HepG2 (cell line): Measurements from ENCODE around the gene PIGL.

Experiments
- ASH2L ChIP-seq: fragments of 300-600, 200-600 bp; sonication (generic); IDR thresholded peaks from 2 replicates; pipeline ENCODE4 v1.7.0; 2017; ENCODE audit warnings: low read depth, mild to moderate bottlenecking, moderate library complexity, mixed read lengths, low read length; ENCODE audit not compliant: insufficient read length
- CBFB ChIP-seq: sonication (generic); formaldehyde crosslinking; IDR thresholded peaks from 2 replicates; pipeline ENCODE4 v1.4.0; 2020; ENCODE audit warnings: missing genetic modification reagents
- MAX ChIP-seq: IDR thresholded peaks from 2 replicates; pipeline ENCODE4 v1.6.1; 2012; ENCODE audit warnings: inconsistent platforms
- POLR2A ChIP-seq, 2 experiments: IDR thresholded peaks; 2 replicates each; pipeline ENCODE4 v1.6.1; 2011; ENCODE audit warnings: low read depth in 2 of 2, low read length in 2 of 2, mild to moderate bottlenecking in 1 of 2, moderate library complexity in 1 of 2; ENCODE audit not compliant: insufficient read depth in 1 of 2
- SNRNP70 ChIP-seq: fragments of 200-400 bp; formaldehyde crosslinking; IDR thresholded peaks from 2 replicates; pipeline ENCODE4 v1.6.1; 2017; ENCODE audit warnings: mild to moderate bottlenecking, low read depth, low read length, moderate library complexity
- ZBTB49 ChIP-seq: sonication (generic); formaldehyde crosslinking; IDR thresholded peaks from 2 replicates; pipeline ENCODE4 v1.4.0; 2020; ENCODE audit warnings: missing genetic modification reagents, borderline replicate concordance
- ZFP36 ChIP-seq: fragments of 150-350 bp; IDR thresholded peaks from 2 replicates; pipeline ENCODE4 v1.6.1; 2018; ENCODE audit warnings: borderline replicate concordance, low read length, low read depth; ENCODE audit not compliant: partially characterized antibody
- ZNF614 ChIP-seq: IDR thresholded peaks from 2 replicates; pipeline ENCODE4 v1.6.1; 2018; ENCODE audit warnings: missing biosample characterization, missing genetic modification reagents, inconsistent platforms, borderline replicate concordance

- TF ChIP-seq SNRNP70 (no peak), ZBTB49 (no peak), ZNF614 (CRISPR knock-in tag) (no peak), CBFB (no peak), POLR2A (IDR thresholded peaks at IDR 0.05; ENCODE audit: insufficient read depth in 1 of 2, low read depth in 2 of 2, low read length in 2 of 2) (no peak), ZFP36 (no peak), ASH2L (no peak), MAX (no peak)
These were observed 85.8 kb downstream of the PIGL start for GRCh38 chr17:16302856-16303255.
